Activated T-cell treated with anti-CD3 and anti-CD28 coated beads, Interleukin-2, amount 50 U/mL, for 24 hours (primary cell): Measurements from ENCODE around the gene IGLL5.

Source experiments
- DNase-seq: peaks from one replicate; pipeline ENCODE4 v3.0.0-alpha.2; 2020
- H3K27ac Mint-ChIP-seq: 2 replicates; pipeline ENCODE4 v1.8.0; 2020; ENCODE audit warnings: mild to moderate bottlenecking, mixed read lengths
- H3K27me3 Mint-ChIP-seq: 2 replicates; pipeline ENCODE4 v1.8.0; 2020; ENCODE audit warnings: mixed read lengths
- H3K36me3 Mint-ChIP-seq: 2 replicates; pipeline ENCODE4 v1.8.0; 2020; ENCODE audit warnings: low read depth, mixed read lengths
- H3K4me1 Mint-ChIP-seq: 2 replicates; pipeline ENCODE4 v1.8.0; 2020; ENCODE audit warnings: low read depth, mixed read lengths
- H3K4me3 Mint-ChIP-seq: 2 replicates; pipeline ENCODE4 v1.8.0; 2020; ENCODE audit warnings: mild to moderate bottlenecking, moderate library complexity, mixed read lengths
- H3K9me3 Mint-ChIP-seq: 2 replicates; pipeline ENCODE4 v1.8.0; 2020; ENCODE audit warnings: mixed read lengths

IGLL5 gene

DNA sequence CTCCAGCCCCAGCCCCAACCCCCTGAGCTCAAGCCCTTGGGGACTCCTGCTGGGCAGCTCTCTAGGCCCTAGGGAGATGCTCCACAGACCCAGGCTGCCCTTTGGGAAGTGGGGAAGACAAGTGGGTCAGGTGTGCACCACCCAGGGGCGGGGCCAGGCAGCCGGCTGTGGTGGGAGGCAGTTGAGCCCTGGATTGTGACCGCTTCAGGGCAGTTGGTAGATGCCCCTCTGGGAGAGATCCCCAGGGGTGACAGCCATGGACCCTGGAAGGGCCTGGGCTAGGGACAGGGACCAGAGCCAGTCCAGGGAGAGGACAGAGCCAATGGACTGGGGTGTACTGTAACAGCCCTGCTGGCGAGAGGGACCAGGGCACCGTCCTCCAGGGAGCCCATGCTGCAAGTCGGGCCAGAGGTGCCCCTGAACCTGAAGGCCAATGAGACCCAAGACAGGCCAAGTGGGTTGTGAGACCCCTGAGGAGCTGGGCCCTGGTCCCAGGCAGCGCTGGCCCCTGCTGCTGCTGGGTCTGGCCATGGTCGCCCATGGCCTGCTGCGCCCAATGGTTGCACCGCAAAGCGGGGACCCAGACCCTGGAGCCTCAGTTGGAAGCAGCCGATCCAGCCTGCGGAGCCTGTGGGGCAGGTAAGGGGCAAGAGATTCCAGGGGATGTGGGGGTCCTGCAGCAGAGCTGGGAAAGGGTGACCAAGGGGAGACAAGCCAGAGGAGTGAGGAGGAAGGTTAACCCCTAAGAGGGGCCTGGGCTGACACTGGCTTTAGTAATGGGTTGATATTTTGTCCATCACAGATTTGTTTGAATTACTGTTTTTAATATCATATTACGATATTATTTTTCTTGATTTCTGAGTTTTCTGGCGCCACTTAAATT, at the start of gene IGLL5:
Gene IGLL5 (plus strand): TSS at position 196 of the 883 bp plus-strand sequence. CDS start 238 bp downstream, at position 434.
- DNase-seq, result peak; percentile 14
- no peaks in the 10 kb centered on the region for H3K9me3 Mint-ChIP-seq
- peaks cover 40% of the 10 kb centered on the region for H3K27me3 Mint-ChIP-seq
- H3K4me1 Mint-ChIP-seq, result peaks cover 17% of the 10 kb centered on the region
- no peak within 1 kb of the TSS for H3K4me3 Mint-ChIP-seq
- H3K36me3 Mint-ChIP-seq, result no peaks in the 10 kb centered on the region
- H3K27ac Mint-ChIP-seq, result no peak within 1 kb of the TSS

DNA sequence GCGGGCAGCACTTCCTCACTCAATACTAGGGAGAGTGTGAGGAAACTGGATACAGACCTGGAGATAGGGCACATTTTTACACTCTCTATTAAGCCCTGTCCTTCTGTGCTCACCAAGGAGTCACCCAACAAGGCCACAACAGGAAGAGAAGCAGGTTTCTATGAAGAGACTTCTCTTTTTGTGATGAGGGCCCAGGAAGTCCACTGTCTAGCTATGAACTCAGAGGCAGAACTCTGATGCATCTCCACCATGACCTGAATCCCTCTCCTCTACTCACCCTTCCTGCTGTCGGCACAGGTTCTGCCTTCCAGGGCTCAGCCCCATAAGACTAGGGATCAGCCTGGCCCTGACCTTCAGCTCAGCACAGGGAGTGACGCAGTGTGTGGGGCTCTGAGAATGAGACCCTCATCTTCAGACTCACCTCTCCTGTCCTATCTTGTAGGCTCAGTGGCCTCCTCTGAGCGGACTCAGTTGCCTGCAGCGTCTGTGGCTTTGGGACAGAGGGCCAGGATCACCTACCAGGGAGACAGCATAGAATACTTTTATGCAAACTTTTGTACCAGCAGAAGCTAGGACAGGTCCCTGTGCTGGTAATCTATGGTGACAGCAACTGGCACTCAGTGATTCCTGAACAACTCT, 49.3 kb upstream of the IGLL5 start:
- Mint-ChIP-seq H3K36me3 (no peaks in the 10 kb centered on the region), H3K4me1 (peaks cover 16% of the 10 kb centered on the region), H3K27me3 (no peaks in the 10 kb centered on the region), H3K4me3 (no peak overlapping the region), H3K9me3 (peaks cover 2% of the 10 kb centered on the region), H3K27ac (no peak overlapping the region)
- no peak for DNase-seq

DNA sequence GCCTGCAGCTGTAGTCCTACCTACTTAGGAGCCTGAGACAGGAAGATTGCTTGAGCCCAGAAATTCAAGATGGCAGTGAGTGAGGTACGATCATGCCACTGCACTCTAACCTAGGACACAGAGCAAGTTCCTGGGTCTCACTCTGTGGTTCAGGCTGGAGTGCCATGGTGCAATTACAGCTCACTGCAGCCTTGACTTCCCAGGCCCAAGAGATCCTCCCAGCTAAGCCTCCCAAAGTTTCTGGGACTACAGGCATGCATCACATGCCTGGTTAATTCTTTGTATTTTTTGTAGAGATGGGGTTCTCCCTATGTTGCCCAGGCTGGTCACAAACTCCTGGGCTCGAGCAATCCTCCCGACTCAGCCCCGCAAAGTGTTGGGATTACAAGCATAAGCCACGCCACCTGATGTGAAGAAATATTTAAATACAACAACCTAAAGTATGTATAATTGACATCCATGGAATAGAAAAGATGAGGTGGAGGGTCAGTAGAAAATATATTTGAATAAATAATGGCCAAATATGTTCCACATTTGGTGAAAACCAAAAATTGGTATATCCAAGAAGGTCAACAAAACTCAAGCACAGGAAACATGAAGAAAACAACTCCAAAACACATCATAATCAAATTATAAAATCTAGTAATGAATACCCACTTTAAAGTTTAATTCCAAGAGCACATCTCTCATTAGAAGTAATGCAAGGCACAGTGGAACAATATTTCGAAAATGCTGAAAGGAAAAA, 47.9 kb upstream of the IGLL5 start:
- Mint-ChIP-seq H3K27ac (no peak overlapping the region), H3K36me3 (no peaks in the 10 kb centered on the region), H3K4me3 (no peak overlapping the region), H3K27me3 (no peaks in the 10 kb centered on the region), H3K4me1 (peaks cover 26% of the 10 kb centered on the region), H3K9me3 (peaks cover 2% of the 10 kb centered on the region)
- DNase-seq, result no peak

GRCh38 chr22:22840780-22841179, 46.8 kb upstream of the IGLL5 start:
- no peak overlapping the region for H3K27ac Mint-ChIP-seq
- peaks cover 32% of the 10 kb centered on the region for H3K4me1 Mint-ChIP-seq
- H3K27me3 Mint-ChIP-seq, result no peaks in the 10 kb centered on the region
- H3K36me3 Mint-ChIP-seq, result no peaks in the 10 kb centered on the region
- no peak overlapping the region for H3K4me3 Mint-ChIP-seq
- DNase-seq, result no peak
- peaks cover 2% of the 10 kb centered on the region for H3K9me3 Mint-ChIP-seq

GRCh38 chr22:22841598-22841997, 46.0 kb upstream of the IGLL5 start:
- no peaks in the 10 kb centered on the region for H3K27me3 Mint-ChIP-seq
- no peak overlapping the region for H3K27ac Mint-ChIP-seq
- no peak overlapping the region for H3K4me3 Mint-ChIP-seq
- H3K36me3 Mint-ChIP-seq, result no peaks in the 10 kb centered on the region
- H3K9me3 Mint-ChIP-seq, result peaks cover 2% of the 10 kb centered on the region
- no peak for DNase-seq
- H3K4me1 Mint-ChIP-seq, result peaks cover 33% of the 10 kb centered on the region

DNA sequence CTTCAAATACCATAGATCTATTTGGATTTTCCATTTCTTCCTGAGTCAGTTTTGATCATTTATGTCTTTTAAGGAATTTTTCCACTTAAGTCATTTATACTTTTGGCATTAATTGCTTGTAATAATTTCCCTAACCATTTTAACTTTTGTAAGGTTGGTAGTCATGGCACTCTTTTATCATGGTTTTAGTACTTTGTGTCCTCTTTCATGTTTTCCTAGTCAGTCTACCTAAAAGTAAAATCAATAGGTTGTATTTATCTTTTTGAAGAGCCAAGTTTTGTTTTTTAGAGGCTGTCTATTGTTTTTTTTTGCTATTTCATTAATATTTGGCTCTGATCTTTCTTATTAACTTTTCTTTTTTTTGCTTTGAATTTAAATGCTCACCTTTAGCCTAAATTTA, 45.5 kb upstream of the IGLL5 start:
- no peak overlapping the region for H3K27ac Mint-ChIP-seq
- peaks cover 2% of the 10 kb centered on the region for H3K9me3 Mint-ChIP-seq
- DNase-seq, result no peak
- H3K36me3 Mint-ChIP-seq, result no peaks in the 10 kb centered on the region
- H3K4me1 Mint-ChIP-seq, result peaks cover 35% of the 10 kb centered on the region
- no peak overlapping the region for H3K4me3 Mint-ChIP-seq
- H3K27me3 Mint-ChIP-seq, result no peaks in the 10 kb centered on the region

DNA sequence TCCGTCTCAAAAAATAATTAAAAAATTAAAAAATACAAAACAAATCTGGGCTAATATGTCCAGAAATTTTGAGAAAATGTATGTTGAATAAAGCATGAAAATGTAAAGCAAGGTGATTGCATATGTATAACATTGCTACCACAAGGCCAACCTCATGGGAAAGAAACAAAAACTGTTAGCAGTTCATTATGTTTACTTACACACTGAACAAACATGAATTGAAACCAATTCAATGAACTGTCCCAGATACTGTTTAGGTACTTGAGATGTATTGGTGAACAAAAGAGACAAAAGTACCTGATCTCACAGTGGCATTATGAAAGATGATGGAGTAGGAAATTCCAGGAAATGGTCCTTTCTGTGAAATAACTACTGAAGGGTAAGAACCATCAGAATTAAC, 43.8 kb upstream of the IGLL5 start:
- H3K27ac Mint-ChIP-seq, result no peak overlapping the region

GRCh38 chr22:22847241-22847640, 40.4 kb upstream of the IGLL5 start:
- Mint-ChIP-seq H3K4me1 (peaks cover 33% of the 10 kb centered on the region), H3K9me3 (no peaks in the 10 kb centered on the region), H3K4me3 (no peak overlapping the region), H3K27ac (no peak overlapping the region), H3K36me3 (no peaks in the 10 kb centered on the region), H3K27me3 (no peaks in the 10 kb centered on the region)
- no peak for DNase-seq

More for the DNA sequence above, 43.8 kb upstream of the IGLL5 start:
- Mint-ChIP-seq H3K9me3 (peaks cover 2% of the 10 kb centered on the region), H3K4me3 (no peak overlapping the region), H3K36me3 (no peaks in the 10 kb centered on the region), H3K4me1 (peaks cover 33% of the 10 kb centered on the region), H3K27me3 (no peaks in the 10 kb centered on the region)
- no peak for DNase-seq

DNA sequence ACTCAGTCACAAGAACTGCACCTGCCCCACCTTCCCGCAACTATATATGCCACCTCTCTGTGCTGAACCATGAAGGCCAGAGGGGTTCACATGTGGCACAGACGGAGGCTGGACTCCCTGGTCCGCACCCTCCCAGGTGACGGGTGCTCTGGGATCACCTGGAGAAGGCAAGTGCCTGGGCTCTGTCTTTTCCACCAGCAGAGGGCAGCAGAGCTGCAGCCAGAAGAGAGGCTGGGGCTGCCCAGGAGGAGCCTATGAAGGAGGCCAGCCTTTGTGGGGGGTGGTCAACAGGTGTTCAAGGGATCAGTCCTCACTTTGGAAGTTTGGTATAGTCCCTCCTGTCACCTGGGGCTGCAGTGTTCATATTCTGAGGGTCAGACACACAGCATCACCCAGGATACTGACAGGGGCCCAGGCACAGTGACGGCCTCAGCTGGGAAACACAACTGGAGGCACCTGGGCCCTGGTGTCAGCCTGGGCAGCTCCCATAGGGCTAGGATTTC, 39.2 kb upstream of the IGLL5 start:
- no peak overlapping the region for H3K4me3 Mint-ChIP-seq
- peak; percentile 79 for DNase-seq
- H3K4me1 Mint-ChIP-seq, result peaks cover 33% of the 10 kb centered on the region
- H3K9me3 Mint-ChIP-seq, result no peaks in the 10 kb centered on the region
- no peak overlapping the region for H3K27ac Mint-ChIP-seq
- no peaks in the 10 kb centered on the region for H3K36me3 Mint-ChIP-seq
- no peaks in the 10 kb centered on the region for H3K27me3 Mint-ChIP-seq

DNA sequence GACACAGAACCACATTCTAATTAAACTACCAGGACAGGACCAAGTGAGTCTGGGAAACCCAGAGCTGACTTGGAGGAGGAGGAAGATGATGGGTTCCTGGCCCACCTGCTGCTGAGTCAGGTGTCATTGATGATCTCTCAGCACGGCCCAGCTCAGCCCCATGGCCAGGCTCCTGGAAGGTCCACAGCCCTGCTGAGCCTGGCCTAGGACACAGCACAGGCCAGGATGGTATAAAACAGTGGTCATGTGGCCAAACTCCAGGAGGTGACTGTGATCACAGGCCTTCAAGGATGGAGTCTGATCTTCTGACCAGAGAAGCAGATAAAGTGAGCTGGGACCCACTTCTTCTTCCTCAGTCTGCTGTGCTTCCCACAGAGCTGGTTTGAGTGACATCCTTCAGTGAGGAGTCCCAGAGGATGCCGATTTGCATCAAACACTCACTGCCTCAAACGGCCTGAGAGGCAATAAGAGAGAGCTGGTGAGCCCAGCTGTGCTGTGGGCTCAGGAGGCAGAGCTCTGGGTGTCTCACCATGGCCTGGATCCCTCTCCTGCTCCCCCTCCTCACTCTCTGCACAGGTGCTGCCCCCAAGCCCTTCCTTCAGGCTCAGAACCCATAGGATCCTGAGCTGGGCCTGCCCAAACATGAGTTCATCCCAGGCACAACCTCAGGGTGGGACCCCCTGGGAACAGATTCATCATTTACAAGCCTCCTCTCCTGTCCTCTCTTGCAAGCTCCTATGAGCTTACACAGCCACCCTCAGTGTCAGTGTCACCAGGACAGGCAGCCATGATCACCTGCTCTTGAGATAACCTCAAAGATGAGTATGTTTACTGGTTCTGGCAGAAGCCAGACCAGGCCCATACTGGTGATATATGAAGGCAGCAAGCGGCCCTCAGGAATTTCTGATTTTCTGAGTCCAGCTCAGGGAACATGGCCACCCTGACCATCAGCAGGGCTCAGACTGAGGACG, 37.7 kb upstream of the IGLL5 start:
- H3K27me3 Mint-ChIP-seq, result no peaks in the 10 kb centered on the region
- no peak overlapping the region for H3K27ac Mint-ChIP-seq
- H3K4me3 Mint-ChIP-seq, result no peak overlapping the region
- peaks cover 21% of the 10 kb centered on the region for H3K4me1 Mint-ChIP-seq
- no peaks in the 10 kb centered on the region for H3K36me3 Mint-ChIP-seq
- no peaks in the 10 kb centered on the region for H3K9me3 Mint-ChIP-seq
- no peak for DNase-seq

DNA sequence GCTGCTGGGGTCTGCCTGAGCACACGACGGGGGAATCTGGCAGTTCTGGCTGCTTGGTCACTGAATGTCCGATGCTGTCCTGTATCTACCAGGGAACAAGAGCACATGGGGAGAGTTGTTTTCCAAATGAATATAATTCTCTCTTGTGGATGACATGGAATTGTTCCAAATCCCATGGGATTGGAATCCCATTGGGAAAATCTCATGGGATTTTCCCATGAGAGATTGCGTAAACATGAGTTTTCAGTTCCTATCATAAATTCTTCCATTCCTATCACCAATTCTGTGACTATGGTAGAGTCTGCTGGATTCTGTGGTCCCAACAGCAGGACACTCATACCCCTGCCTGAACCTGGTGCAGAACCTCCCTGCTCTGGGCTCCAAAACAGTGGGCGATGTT, 35.6 kb upstream of the IGLL5 start:
- Mint-ChIP-seq H3K27ac (no peak overlapping the region), H3K9me3 (no peaks in the 10 kb centered on the region), H3K36me3 (no peaks in the 10 kb centered on the region), H3K27me3 (no peaks in the 10 kb centered on the region), H3K4me1 (peaks cover 14% of the 10 kb centered on the region), H3K4me3 (no peak overlapping the region)
- no peak for DNase-seq

DNA sequence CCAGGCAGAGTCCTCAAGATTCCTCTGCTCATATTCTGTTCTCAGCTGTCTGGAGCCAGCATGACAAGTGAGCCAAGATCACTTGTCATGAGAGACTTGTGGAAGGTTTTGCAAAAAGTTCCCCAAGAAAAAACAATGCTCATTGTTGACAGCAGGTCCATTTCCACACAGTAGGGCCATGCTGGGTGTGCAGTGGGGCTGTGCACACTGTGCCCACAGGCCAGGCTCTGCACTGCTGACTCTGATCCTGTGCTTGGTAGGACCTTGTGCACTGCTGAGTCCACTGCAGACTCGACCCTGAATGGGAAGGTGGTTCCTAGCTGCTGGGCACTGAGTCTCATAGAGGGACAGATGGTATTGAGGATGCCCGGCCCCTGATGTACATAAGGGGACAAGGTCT, 33.9 kb upstream of the IGLL5 start:
- no peak for DNase-seq
- no peak overlapping the region for H3K4me3 Mint-ChIP-seq
- peaks cover 5% of the 10 kb centered on the region for H3K4me1 Mint-ChIP-seq
- H3K27me3 Mint-ChIP-seq, result no peaks in the 10 kb centered on the region
- H3K36me3 Mint-ChIP-seq, result no peaks in the 10 kb centered on the region
- H3K9me3 Mint-ChIP-seq, result no peaks in the 10 kb centered on the region
- no peak overlapping the region for H3K27ac Mint-ChIP-seq

- H3K4me3 Mint-ChIP-seq, result no peak overlapping the region
- no peaks in the 10 kb centered on the region for H3K36me3 Mint-ChIP-seq
- no peaks in the 10 kb centered on the region for H3K9me3 Mint-ChIP-seq
- H3K27ac Mint-ChIP-seq, result no peak overlapping the region
- peaks cover 4% of the 10 kb centered on the region for H3K4me1 Mint-ChIP-seq
- DNase-seq, result no peak
- no peaks in the 10 kb centered on the region for H3K27me3 Mint-ChIP-seq
Observed at GRCh38 chr22:22854466-22854865, 33.1 kb upstream of the IGLL5 start.

- Mint-ChIP-seq H3K36me3 (no peaks in the 10 kb centered on the region), H3K4me1 (peaks cover 4% of the 10 kb centered on the region), H3K27ac (no peak overlapping the region), H3K4me3 (no peak overlapping the region), H3K9me3 (no peaks in the 10 kb centered on the region), H3K27me3 (no peaks in the 10 kb centered on the region)
- no peak for DNase-seq
Observed at GRCh38 chr22:22855085-22855484, 32.5 kb upstream of the IGLL5 start.
